OCI-LY7 (cell line): ENCODE data around the gene UBE4A. TPM values are rescaled to one million over a fixed set of nuclear protein-coding genes. Genes with fewer than 3 reads are reported as not detected.

Experiments
- BruUV-seq: library from RNA; stranded (reverse); fragments of 400-500 nt; replicated peaks from 2 replicates; lab custom pipeline; 2021; lab: Mats Ljungman, UMichigan
- CTCF ChIA-PET: fragments of 300-600 bp; sonication (Branson Sonifier 250); formaldehyde crosslinking; loops from one replicate; lab custom pipeline; 2022; ENCODE audit warnings: antibody characterized with exemption; ENCODE audit not compliant: unreplicated experiment; lab: Charles Lee
- POLR2A ChIA-PET: fragments of 300-600 bp; sonication (Branson Sonifier 250); formaldehyde crosslinking; loops from one replicate; lab custom pipeline; 2022; ENCODE audit warnings: antibody characterized with exemption; lab: Charles Lee
- DNase-seq: peaks from one replicate; pipeline ENCODE4 v3.0.0-alpha.2; 2015; ENCODE audit warnings: low spot score
- H2AFZ ChIP-seq: fragments of 200-600 bp; sonication (generic), shearing (Covaris generic); 2 replicates; pipeline ENCODE4 v1.6.1; 2014; ENCODE audit warnings: mild to moderate bottlenecking, antibody characterized with exemption, low read length, moderate library complexity
- H3K27ac ChIP-seq: fragments of 200-600 bp; sonication (generic); 2 replicates; pipeline ENCODE4 v1.5.1; 2014; ENCODE audit warnings: mixed run types, low read depth, mild to moderate bottlenecking, moderate library complexity, low read length, inconsistent platforms; ENCODE audit not compliant: poor library complexity, severe bottlenecking
- H3K36me3 ChIP-seq: fragments of 200-600 bp; sonication (generic); 2 replicates; pipeline ENCODE4 v1.6.1; 2014; ENCODE audit warnings: mild to moderate bottlenecking, antibody characterized with exemption, low read length, moderate library complexity, mixed read lengths; ENCODE audit not compliant: insufficient read depth
- H3K4me1 ChIP-seq: fragments of 200-600 bp; sonication (generic); 2 replicates; pipeline ENCODE4 v1.5.1; 2014; ENCODE audit warnings: mild to moderate bottlenecking, low read length; ENCODE audit not compliant: insufficient read depth, poor library complexity, severe bottlenecking
- H3K4me2 ChIP-seq: fragments of 200-600 bp; sonication (generic); 2 replicates; pipeline ENCODE4 v1.6.1; 2014; ENCODE audit warnings: mild to moderate bottlenecking, low read length
- H3K4me3 ChIP-seq: fragments of 200-600 bp; sonication (generic); 2 replicates; pipeline ENCODE4 v1.5.1; 2014; ENCODE audit warnings: mild to moderate bottlenecking, low read depth, low read length; ENCODE audit not compliant: poor library complexity, severe bottlenecking
- H3K79me2 ChIP-seq: fragments of 200-600 bp; sonication (generic); 2 replicates; pipeline ENCODE4 v1.6.1; 2016; ENCODE audit warnings: low read depth, mild to moderate bottlenecking, low read length, moderate library complexity, mixed read lengths; ENCODE audit not compliant: insufficient read depth
- H3K9me2 ChIP-seq: fragments of 200-600 bp; sonication (generic); 2 replicates; pipeline ENCODE4 v1.6.1; 2016; ENCODE audit warnings: mild to moderate bottlenecking, low read length, mixed read lengths; ENCODE audit not compliant: insufficient read depth
- H3K9me3 ChIP-seq: fragments of 200-600 bp; sonication (generic); 2 replicates; pipeline ENCODE4 v1.6.1; 2014; ENCODE audit warnings: mild to moderate bottlenecking, mixed run types, low read length, mixed read lengths
- H4K20me1 ChIP-seq: fragments of 200-600 bp; sonication (generic); 2 replicates; pipeline ENCODE4 v1.6.1; 2014; ENCODE audit warnings: mild to moderate bottlenecking, antibody characterized with exemption, low read length, moderate library complexity, mixed read lengths; ENCODE audit not compliant: insufficient read depth
- EZH2phosphoT487 ChIP-seq: fragments of 200-600 bp; sonication (generic); IDR thresholded peaks from 2 replicates; pipeline ENCODE4 v1.6.1; 2018; ENCODE audit warnings: low read depth, borderline replicate concordance, mild to moderate bottlenecking, mixed run types, antibody characterized with exemption, low read length, moderate library complexity, mixed read lengths
- intact Hi-C: fragments of 100-400 bp; cut with micrococcal nuclease; formaldehyde crosslinking; loops from one replicate; pipeline ENCODE4 v1.10.0; 2022; ENCODE audit not compliant: unreplicated experiment
- total RNA-seq, 2 experiments: library from RNA; depleted of rRNA in 1 of 2; stranded (reverse); fragments of >200 nt in 1 of 2; shearing (Covaris generic) in 1 of 2; gene quantifications; 2 replicates each; pipeline ENCODE4 v1.2.3, GENCODE V29; 2014 to 2022
- TF ChIP-seq, protein P1 (sequence below): fragments of 200-600 bp; sonication (generic); conservative IDR thresholded peaks from 2 replicates; pipeline ENCODE4 v1.5.1; 2014; ENCODE audit warnings: mild to moderate bottlenecking, antibody characterized with exemption, low read length, moderate library complexity, mixed read lengths

Gene UBE4A
- total RNA-seq, 2 experiments from 2014 or later, result 28.0 to 38.4 TPM

GRCh38 chr11:118325283-118325682 lies 34.1 kb upstream of the UBE4A start:
- Histone ChIP-seq H3K4me2 (no peak overlapping the region), H4K20me1 (no peaks in the 10 kb centered on the region), H3K4me1 (peaks cover 11% of the 10 kb centered on the region), H3K27ac (no peak overlapping the region), H3K9me3 (no peaks in the 10 kb centered on the region), H3K9me2 (no peaks in the 10 kb centered on the region), H3K79me2 (no peaks in the 10 kb centered on the region), H3K4me3 (no peak overlapping the region), H2AFZ (no peak overlapping the region), H3K36me3 (no peaks in the 10 kb centered on the region)
- ChIA-PET POLR2A (no interaction called here), CTCF (no interaction called here)
- intact Hi-C loops, result no loop called here
- no TSS peak for BruUV-seq
- DNase-seq, result no peak
- TF ChIP-seq, protein P1, sequence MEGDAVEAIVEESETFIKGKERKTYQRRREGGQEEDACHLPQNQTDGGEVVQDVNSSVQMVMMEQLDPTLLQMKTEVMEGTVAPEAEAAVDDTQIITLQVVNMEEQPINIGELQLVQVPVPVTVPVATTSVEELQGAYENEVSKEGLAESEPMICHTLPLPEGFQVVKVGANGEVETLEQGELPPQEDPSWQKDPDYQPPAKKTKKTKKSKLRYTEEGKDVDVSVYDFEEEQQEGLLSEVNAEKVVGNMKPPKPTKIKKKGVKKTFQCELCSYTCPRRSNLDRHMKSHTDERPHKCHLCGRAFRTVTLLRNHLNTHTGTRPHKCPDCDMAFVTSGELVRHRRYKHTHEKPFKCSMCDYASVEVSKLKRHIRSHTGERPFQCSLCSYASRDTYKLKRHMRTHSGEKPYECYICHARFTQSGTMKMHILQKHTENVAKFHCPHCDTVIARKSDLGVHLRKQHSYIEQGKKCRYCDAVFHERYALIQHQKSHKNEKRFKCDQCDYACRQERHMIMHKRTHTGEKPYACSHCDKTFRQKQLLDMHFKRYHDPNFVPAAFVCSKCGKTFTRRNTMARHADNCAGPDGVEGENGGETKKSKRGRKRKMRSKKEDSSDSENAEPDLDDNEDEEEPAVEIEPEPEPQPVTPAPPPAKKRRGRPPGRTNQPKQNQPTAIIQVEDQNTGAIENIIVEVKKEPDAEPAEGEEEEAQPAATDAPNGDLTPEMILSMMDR, result no peak
- TF ChIP-seq EZH2phosphoT487, result no peak

DNA sequence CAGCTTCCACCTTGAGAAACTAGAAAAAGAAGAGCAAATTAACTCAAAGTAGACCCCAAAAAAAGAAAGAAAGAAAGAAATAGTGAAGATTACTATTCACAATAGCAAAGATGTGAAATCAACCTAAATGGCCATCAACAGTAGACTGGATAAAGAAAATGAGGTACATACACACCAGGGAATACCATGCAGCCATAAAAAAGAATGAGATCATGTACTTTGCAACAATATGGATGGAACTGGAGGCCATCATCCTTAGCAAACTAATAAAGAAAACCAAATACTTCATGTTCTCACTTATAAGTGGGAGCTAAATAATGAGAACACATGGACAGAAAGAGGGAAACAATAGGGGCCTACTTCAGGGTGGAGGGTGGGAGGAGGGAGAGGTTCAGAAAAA lies 30.7 kb upstream of the UBE4A start:
- no peaks in the 10 kb centered on the region for H3K79me2 ChIP-seq
- H3K9me2 ChIP-seq, result no peaks in the 10 kb centered on the region
- H3K36me3 ChIP-seq, result no peaks in the 10 kb centered on the region
- no peak overlapping the region for H3K27ac ChIP-seq
- TF ChIP-seq EZH2phosphoT487, result no peak
- TF ChIP-seq, protein P1, result no peak
- intact Hi-C loops, result no loop called here
- DNase-seq, result no peak
- ChIA-PET POLR2A (interaction anchor here (0.6 kb wide), 1 partner anchor 34 kb away, joined by 3 read pairs; no protein-coding TSS in a partner anchor), CTCF (no interaction called here)
- no peaks in the 10 kb centered on the region for H4K20me1 ChIP-seq
- H3K9me3 ChIP-seq, result 0 out of 2 replicates have a peak, but pooled peaks cover 6% of the 10 kb centered on the region
- H2AFZ ChIP-seq, result no peak overlapping the region
- no TSS peak for BruUV-seq
- no peak overlapping the region for H3K4me3 ChIP-seq
- H3K4me1 ChIP-seq, result no peaks in the 10 kb centered on the region
- H3K4me2 ChIP-seq, result no peak overlapping the region

DNA sequence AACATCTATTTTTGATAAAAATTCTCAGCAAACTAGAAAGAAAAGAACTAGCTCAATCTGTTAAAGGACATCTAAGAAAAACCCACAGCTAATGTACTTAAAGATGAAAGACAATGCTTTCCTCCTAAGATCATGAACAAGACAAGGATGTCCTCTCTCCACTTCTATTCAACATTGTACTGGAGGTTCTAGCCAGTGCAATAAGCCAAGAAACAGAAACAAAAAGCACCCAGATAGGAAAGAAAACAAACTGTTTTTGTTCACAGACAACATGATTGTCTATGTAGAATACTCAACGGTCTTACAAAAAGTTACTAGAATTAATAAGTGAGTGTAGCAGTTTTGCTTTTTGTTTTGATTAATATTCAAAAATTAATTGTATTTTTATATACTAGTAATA lies 24.7 kb upstream of the UBE4A start:
- ChIA-PET POLR2A (no interaction called here), CTCF (interaction anchor here (0.7 kb wide), 1 partner anchor 33 kb away, joined by 3 read pairs; no protein-coding TSS in a partner anchor)
- H3K9me3 ChIP-seq, result 0 out of 2 replicates have a peak, but pooled peaks cover 6% of the 10 kb centered on the region
- H3K27ac ChIP-seq, result no peak overlapping the region
- no peak for DNase-seq
- H3K36me3 ChIP-seq, result no peaks in the 10 kb centered on the region
- no peak overlapping the region for H2AFZ ChIP-seq
- no peak overlapping the region for H3K4me2 ChIP-seq
- H3K9me2 ChIP-seq, result no peaks in the 10 kb centered on the region; the same call in 1 of the 2 replicates
- H3K4me1 ChIP-seq, result peaks cover 12% of the 10 kb centered on the region
- no peaks in the 10 kb centered on the region for H3K79me2 ChIP-seq
- H4K20me1 ChIP-seq, result no peaks in the 10 kb centered on the region
- intact Hi-C loops, result no loop called here
- no peak for TF ChIP-seq EZH2phosphoT487
- TF ChIP-seq, protein P1, result no peak
- BruUV-seq, result no TSS peak
- no peak overlapping the region for H3K4me3 ChIP-seq
